Sigmoid colon (tissue), 7 donors: ENCODE measurements around the gene LAIR1. TPM values are rescaled to one million over a fixed set of nuclear protein-coding genes. Genes with fewer than 3 reads are reported as not detected.
"Not testable (repeated sequence)": the region's sequence is repeated elsewhere in the genome, so short reads cannot be mapped to it uniquely, and the experiment has no call there.

Experiments
- DNase-seq: peaks from one replicate; pipeline ENCODE4 v3.0.0-alpha.2; 2019
- H3K27ac ChIP-seq, 4 donors: fragments of 200-600 bp; sonication (generic); one replicate each; pipeline ENCODE4 v1.5.1; 2016 to 2019; ENCODE audit warnings: mild to moderate bottlenecking in 1 of 4
- H3K27me3 ChIP-seq, 3 donors: fragments of 200-600 bp; sonication (generic); one replicate each; pipeline ENCODE4 v1.5.1; 2019; ENCODE audit warnings: mild to moderate bottlenecking in 1 of 3
- H3K36me3 ChIP-seq, 4 donors: fragments of 200-600 bp; sonication (generic); one replicate each; pipeline ENCODE4 v1.5.1; 2016 to 2019
- H3K4me1 ChIP-seq, 4 donors: fragments of 200-600 bp; sonication (generic); one replicate each; pipeline ENCODE4 v1.5.1; 2017 to 2019
- H3K4me3 ChIP-seq, 4 donors: fragments of 200-600 bp; sonication (generic); one replicate each; pipeline ENCODE4 v1.5.1; 2017 to 2019; ENCODE audit warnings: mild to moderate bottlenecking in 2 of 4, moderate library complexity in 1 of 4
- H3K9me3 ChIP-seq, 4 donors: fragments of 200-600 bp in 3 of 4; sonication (generic) in 3 of 4; one replicate each; pipeline versions ENCODE4 v1.5.1 to v1.6.1; 2013 to 2019
- EP300 ChIP-seq, 4 donors: sonication (generic); formaldehyde crosslinking; IDR thresholded peaks; one replicate each; pipeline ENCODE4 v1.6.1; 2017; ENCODE audit warnings: antibody characterized with exemption in 4 of 4
- POLR2A ChIP-seq, 2 donors: fragments of 450-650 bp; IDR thresholded peaks; one replicate each; pipeline ENCODE4 v1.6.1; 2016; ENCODE audit warnings: antibody characterized with exemption in 2 of 2, mild to moderate bottlenecking in 2 of 2, moderate library complexity in 2 of 2
- POLR2AphosphoS5 ChIP-seq, 4 donors: sonication (generic); formaldehyde crosslinking; IDR thresholded peaks; one replicate each; pipeline ENCODE4 v1.6.1; 2017; ENCODE audit warnings: antibody characterized with exemption in 4 of 4
- WGBS, 2 donors: extraction: QIAGEN DNeasy Blood & Tissue Kit; methylation state at CpG; one replicate each; pipeline ENCODE4 v1.1.7; 2013; 5-methylcytosine and 5-hydroxymethylcytosine counted together
- intact Hi-C: fragments of 100-400 bp; cut with DNase I; formaldehyde crosslinking; loops from one replicate; pipeline ENCODE4 v1.15.1; 2023
- polyA plus RNA-seq, 3 donors: library from polyadenylated mRNA; stranded (reverse); fragments of 200-250 nt; gene quantifications; one replicate each; pipeline ENCODE4 v1.2.3, GENCODE V29; 2013
- total RNA-seq, 4 donors: library from RNA; depleted of rRNA; stranded (reverse); fragments of >200 nt; gene quantifications; one replicate each; pipeline ENCODE4 v1.1.0, GENCODE V29; 2016
- TF ChIP-seq, protein P1 (sequence below), 4 experiments: fragments of 450-650 bp in 3 of 4; fragments of 200-600 bp in 1 of 4; IDR thresholded peaks; one replicate each; pipeline ENCODE4 v1.5.1; 2016 to 2019; ENCODE audit warnings: antibody characterized with exemption in 4 of 4, mild to moderate bottlenecking in 3 of 4, moderate library complexity in 2 of 4
- donor health status: healthy with polysubstance abuse.
- donor health status: Bipolar disorder and iron deficiency.
- donor health status: healthy.

LAIR1 gene
- total and polyA plus RNA-seq, 7 donors: 4.4 to 34.6 (median 13.4) TPM

GRCh38 chr19:54380897-54381296 lies 16.2 kb upstream of the LAIR1 start:
- 79 to 84% methylated on average over 2 of the region's 2 CpGs for WGBS, 2 donors
- H3K4me1 ChIP-seq: no peaks in the 10 kb centered on the region
- no peak for DNase-seq

DNA sequence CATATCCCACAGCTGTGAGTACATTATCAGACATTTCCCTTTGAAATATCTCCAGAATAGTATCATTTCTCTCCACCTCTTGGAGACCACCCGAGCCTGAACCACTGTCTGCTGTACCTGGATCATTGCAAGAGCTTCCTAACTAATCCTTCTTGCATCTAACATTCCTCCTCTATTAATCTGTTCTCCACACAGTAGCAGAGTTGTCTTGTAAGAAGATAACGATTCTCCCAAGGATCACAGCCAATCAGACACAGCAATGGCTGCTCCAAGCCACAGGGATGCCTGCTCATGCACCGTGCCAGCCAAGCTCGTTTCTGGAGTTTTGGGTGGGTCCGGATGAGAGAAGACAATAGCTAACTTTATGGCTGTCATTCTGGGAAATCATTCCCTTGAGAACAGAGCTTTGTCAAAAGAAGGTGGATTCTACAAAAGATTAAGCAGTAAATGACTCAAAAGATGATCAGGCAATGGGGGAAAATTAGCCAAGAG lies 14.5 kb upstream of the LAIR1 start:
- 35 to 69% methylated on average over 5 of the region's 5 CpGs for WGBS, 2 donors
- TF ChIP-seq, protein P1, sequence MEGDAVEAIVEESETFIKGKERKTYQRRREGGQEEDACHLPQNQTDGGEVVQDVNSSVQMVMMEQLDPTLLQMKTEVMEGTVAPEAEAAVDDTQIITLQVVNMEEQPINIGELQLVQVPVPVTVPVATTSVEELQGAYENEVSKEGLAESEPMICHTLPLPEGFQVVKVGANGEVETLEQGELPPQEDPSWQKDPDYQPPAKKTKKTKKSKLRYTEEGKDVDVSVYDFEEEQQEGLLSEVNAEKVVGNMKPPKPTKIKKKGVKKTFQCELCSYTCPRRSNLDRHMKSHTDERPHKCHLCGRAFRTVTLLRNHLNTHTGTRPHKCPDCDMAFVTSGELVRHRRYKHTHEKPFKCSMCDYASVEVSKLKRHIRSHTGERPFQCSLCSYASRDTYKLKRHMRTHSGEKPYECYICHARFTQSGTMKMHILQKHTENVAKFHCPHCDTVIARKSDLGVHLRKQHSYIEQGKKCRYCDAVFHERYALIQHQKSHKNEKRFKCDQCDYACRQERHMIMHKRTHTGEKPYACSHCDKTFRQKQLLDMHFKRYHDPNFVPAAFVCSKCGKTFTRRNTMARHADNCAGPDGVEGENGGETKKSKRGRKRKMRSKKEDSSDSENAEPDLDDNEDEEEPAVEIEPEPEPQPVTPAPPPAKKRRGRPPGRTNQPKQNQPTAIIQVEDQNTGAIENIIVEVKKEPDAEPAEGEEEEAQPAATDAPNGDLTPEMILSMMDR (IDR thresholded peaks at IDR 0.05): no peak
- no peak for TF ChIP-seq POLR2A (IDR thresholded peaks at IDR 0.05)
- TF ChIP-seq EP300 (IDR thresholded peaks at IDR 0.05): no peak
- no peak for TF ChIP-seq POLR2AphosphoS5 (IDR thresholded peaks at IDR 0.05)
- Histone ChIP-seq H3K27ac (peak overlapping the region in 1 of 4 donors; percentile 30), H3K36me3 (no peaks in the 10 kb centered on the region), H3K27me3 (no peaks in the 10 kb centered on the region), H3K9me3 (peaks cover 0 to 3% (median 0%) of the 10 kb centered on the region in 4 donors), H3K4me3 (no peak overlapping the region), H3K4me1 (no peaks in the 10 kb centered on the region)
- DNase-seq: no peak
- intact Hi-C loops: no loop called here

More at GRCh38 chr19:54380897-54381296, 16.2 kb upstream of the LAIR1 start:
- Histone ChIP-seq H3K9me3 (peaks cover 0 to 3% (median 0%) of the 10 kb centered on the region in 4 donors), H3K27me3 (no peaks in the 10 kb centered on the region), H3K4me3 (no peak overlapping the region), H3K36me3 (no peaks in the 10 kb centered on the region), H3K27ac (no peak overlapping the region)
- TF ChIP-seq POLR2AphosphoS5 (IDR thresholded peaks at IDR 0.05) (no peak), EP300 (IDR thresholded peaks at IDR 0.05) (no peak), POLR2A (IDR thresholded peaks at IDR 0.05) (no peak)
- TF ChIP-seq, protein P1 (IDR thresholded peaks at IDR 0.05): no peak
- intact Hi-C loops: no loop called here

- Histone ChIP-seq H3K36me3 (no peaks in the 10 kb centered on the region), H3K4me3 (no peak overlapping the region), H3K27ac (no peak overlapping the region), H3K9me3 (peaks cover 0 to 3% (median 0%) of the 10 kb centered on the region in 4 donors), H3K4me1 (no peaks in the 10 kb centered on the region), H3K27me3 (peaks cover 0 to 4% (median 0%) of the 10 kb centered on the region in 3 donors)
- 57 to 73% methylated on average over 11 of the region's 11 CpGs for WGBS, 2 donors
- DNase-seq: no peak
- no peak for TF ChIP-seq EP300 (IDR thresholded peaks at IDR 0.05)
- TF ChIP-seq, protein P1 (IDR thresholded peaks at IDR 0.05): no peak
- no peak for TF ChIP-seq POLR2A (IDR thresholded peaks at IDR 0.05)
- no peak for TF ChIP-seq POLR2AphosphoS5 (IDR thresholded peaks at IDR 0.05)
- intact Hi-C loops: no loop called here
These were observed 12.0 kb upstream of the LAIR1 start for GRCh38 chr19:54376610-54377285.

GRCh38 chr19:54375181-54375938 lies 10.6 kb upstream of the LAIR1 start:
- H3K27ac ChIP-seq: peak overlapping the region in 1 of 4 donors; percentile 34
- H3K36me3 ChIP-seq, H3K4me3 ChIP-seq, H3K27me3 ChIP-seq, H3K9me3 ChIP-seq, H3K4me1 ChIP-seq, intact Hi-C loops: not testable (repeated sequence)
- 60 to 83% methylated on average over 28 of the region's 28 CpGs for WGBS, 2 donors
- peak; percentile 28 for DNase-seq
